ENCODE data around the gene ATG2A.

- no peak for TF ChIP-seq POLR2AphosphoS5 (IDR thresholded peaks at IDR 0.05; ENCODE audit: low read depth, low read length)
- no peak for TF ChIP-seq CTCF (IDR thresholded peaks at IDR 0.05)
Observed at GRCh38 chr11:64914123-64914522, 2.9 kb downstream of the ATG2A start.

Measured in Panc1 (cell line).